ENCODE data around the gene UGT1A9. TPM values are rescaled to one million over a fixed set of nuclear protein-coding genes. Genes with fewer than 3 reads are reported as not detected.
"Not testable (repeated sequence)": the region's sequence is repeated elsewhere in the genome, so short reads cannot be mapped to it uniquely, and the experiment has no call there.

Gene UGT1A9
- total and polyA plus RNA-seq, 7 donors: 0.36 TPM; not detected in 6

GRCh38 chr2:233655043-233655442, 16.7 kb upstream of the UGT1A9 start:
- intact Hi-C loops (cut with DNase I): no loop called here

GRCh38 chr2:233655943-233656342, 15.8 kb upstream of the UGT1A9 start:
- WGBS, 2 donors: 96 to 97% methylated on average over 3 of the region's 3 CpGs
- H3K27ac ChIP-seq: not testable (repeated sequence)

More at GRCh38 chr2:233655043-233655442, 16.7 kb upstream of the UGT1A9 start:
- DNase-seq: no peak
- no peaks in the 10 kb centered on the region for H3K36me3 ChIP-seq
- TF ChIP-seq POLR2AphosphoS5 (IDR thresholded peaks at IDR 0.05) (no peak), EP300 (IDR thresholded peaks at IDR 0.05) (no peak), CTCF (IDR thresholded peaks at IDR 0.05) (no peak), POLR2A (IDR thresholded peaks at IDR 0.05) (no peak)
- no peak overlapping the region for H3K27ac ChIP-seq
- H3K4me3 ChIP-seq: no peak overlapping the region
- no peaks in the 10 kb centered on the region for H3K27me3 ChIP-seq
- H3K9me3 ChIP-seq: no peaks in the 10 kb centered on the region
- no peaks in the 10 kb centered on the region for H3K4me1 ChIP-seq
- WGBS, 2 donors: 68 to 70% methylated on average over 1 of the region's 1 CpG

GRCh38 chr2:233656443-233656842, 15.3 kb upstream of the UGT1A9 start:
- H3K27ac ChIP-seq: no peak overlapping the region
- H3K27me3 ChIP-seq: no peaks in the 10 kb centered on the region
- DNase-seq: no peak
- no peak for TF ChIP-seq POLR2AphosphoS5 (IDR thresholded peaks at IDR 0.05)
- no peak for TF ChIP-seq POLR2A (IDR thresholded peaks at IDR 0.05)
- no peak for TF ChIP-seq CTCF (IDR thresholded peaks at IDR 0.05)
- TF ChIP-seq EP300 (IDR thresholded peaks at IDR 0.05): no peak
- no peak overlapping the region for H3K4me3 ChIP-seq
- no peaks in the 10 kb centered on the region for H3K9me3 ChIP-seq
- 86 to 90% methylated on average over 10 of the region's 10 CpGs for WGBS, 2 donors
- intact Hi-C loops (cut with DNase I): no loop called here
- H3K4me1 ChIP-seq: no peaks in the 10 kb centered on the region
- H3K36me3 ChIP-seq: no peaks in the 10 kb centered on the region

More at GRCh38 chr2:233655943-233656342, 15.8 kb upstream of the UGT1A9 start:
- H3K36me3 ChIP-seq; H3K4me1 ChIP-seq; DNase-seq; H3K27me3 ChIP-seq; H3K9me3 ChIP-seq; H3K4me3 ChIP-seq; intact Hi-C loops (cut with DNase I): not testable (repeated sequence)

GRCh38 chr2:233658610-233659009, 13.1 kb upstream of the UGT1A9 start:
- DNase-seq: no peak
- peaks cover 0 to 2% (median 0%) of the 10 kb centered on the region in 4 donors for H3K9me3 ChIP-seq
- no peaks in the 10 kb centered on the region for H3K27me3 ChIP-seq
- H3K36me3 ChIP-seq: no peaks in the 10 kb centered on the region
- TF ChIP-seq POLR2AphosphoS5 (IDR thresholded peaks at IDR 0.05): no peak
- TF ChIP-seq EP300 (IDR thresholded peaks at IDR 0.05): no peak
- no peak for TF ChIP-seq POLR2A (IDR thresholded peaks at IDR 0.05)
- TF ChIP-seq CTCF (IDR thresholded peaks at IDR 0.05): no peak
- no peak overlapping the region for H3K27ac ChIP-seq
- no peaks in the 10 kb centered on the region for H3K4me1 ChIP-seq
- H3K4me3 ChIP-seq: no peak overlapping the region
- intact Hi-C loops (cut with DNase I): no loop called here

- no peak overlapping the region for H3K4me3 ChIP-seq
- no peak for DNase-seq
- TF ChIP-seq POLR2AphosphoS5 (IDR thresholded peaks at IDR 0.05) (no peak), CTCF (IDR thresholded peaks at IDR 0.05) (no peak), EP300 (IDR thresholded peaks at IDR 0.05) (no peak), POLR2A (IDR thresholded peaks at IDR 0.05) (no peak)
- no peak overlapping the region for H3K27ac ChIP-seq
- 61 to 70% methylated on average over 1 of the region's 1 CpG for WGBS, 2 donors
- peaks cover 0 to 2% (median 0%) of the 10 kb centered on the region in 4 donors for H3K9me3 ChIP-seq
- no peaks in the 10 kb centered on the region for H3K36me3 ChIP-seq
- no peaks in the 10 kb centered on the region for H3K27me3 ChIP-seq
- intact Hi-C loops (cut with DNase I): no loop called here
- no peaks in the 10 kb centered on the region for H3K4me1 ChIP-seq
These were observed 7.8 kb upstream of the UGT1A9 start for GRCh38 chr2:233663911-233664310.
